Activated T-cell treated with anti-CD3 and anti-CD28 coated beads for 4 hours (primary cell): ENCODE measurements around the gene PITPNC1.
"Not testable (repeated sequence)": the region's sequence is repeated elsewhere in the genome, so short reads cannot be mapped to it uniquely, and the experiment has no call there.

Experiments
- DNase-seq: peaks from one replicate; pipeline ENCODE4 v3.0.0-alpha.2; 2020

Gene PITPNC1

DNA sequence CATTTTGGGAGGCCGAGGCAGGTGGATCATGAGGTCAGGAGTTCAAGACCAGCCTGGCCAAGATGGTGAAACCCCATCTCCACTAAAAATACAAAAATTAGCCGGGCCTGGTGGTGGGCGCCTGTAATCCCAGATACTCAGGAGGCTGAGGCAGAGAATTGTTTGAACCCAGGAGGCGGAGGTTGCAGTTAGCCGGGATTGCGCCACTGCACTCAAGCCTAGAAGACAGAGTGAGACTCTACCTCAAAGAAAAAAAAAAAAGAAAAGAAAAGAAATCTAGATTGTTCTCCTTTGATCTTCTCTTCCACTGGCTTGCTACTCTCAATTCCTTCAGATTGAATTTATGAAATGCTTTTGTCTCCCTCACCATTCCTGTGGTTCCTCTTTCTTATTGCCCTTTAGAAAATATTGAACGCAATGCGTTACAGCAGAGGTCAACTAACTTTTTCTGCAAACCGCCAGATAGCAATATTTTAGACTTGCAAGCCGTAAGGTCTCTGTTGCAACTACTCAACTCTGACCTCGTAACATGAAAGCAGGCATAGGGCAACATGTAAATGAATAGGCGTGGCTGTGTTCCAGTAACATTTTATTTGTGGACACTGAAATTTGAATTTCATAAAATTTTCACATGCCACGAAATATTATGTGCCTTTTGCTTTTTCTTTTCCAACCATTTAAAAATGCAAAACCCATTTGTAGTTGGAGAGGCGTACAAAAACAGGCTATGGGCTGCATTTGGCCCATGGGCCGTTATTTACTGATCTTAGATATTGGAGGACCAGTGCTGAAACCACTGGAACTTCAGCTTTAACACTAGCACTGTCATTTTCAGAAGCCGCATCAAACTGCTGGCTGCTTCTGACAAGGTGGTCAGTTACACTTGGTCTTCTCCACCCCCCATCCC lies 24.8 kb downstream of the PITPNC1 start:
- no peak for DNase-seq

DNA sequence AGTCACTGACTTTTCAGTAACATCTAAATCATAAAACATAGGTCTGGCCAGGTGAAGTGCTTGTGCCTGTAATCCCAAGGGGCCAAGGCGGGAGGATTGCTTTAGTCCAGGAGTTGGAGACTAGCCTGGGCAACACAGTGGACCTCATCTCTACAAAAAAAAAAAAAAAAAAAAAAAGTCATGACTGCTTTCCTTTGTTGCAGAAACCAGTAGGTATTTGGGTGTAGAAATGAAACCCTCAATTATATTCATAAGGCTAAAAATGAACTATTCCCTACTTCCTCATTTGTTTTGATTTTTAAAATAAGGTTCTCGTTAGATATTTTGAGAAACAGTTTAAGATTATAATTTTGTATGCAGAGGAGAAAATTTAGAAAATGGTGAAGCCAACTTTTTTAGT lies 26.0 kb downstream of the PITPNC1 start:
- no peak for DNase-seq

DNA sequence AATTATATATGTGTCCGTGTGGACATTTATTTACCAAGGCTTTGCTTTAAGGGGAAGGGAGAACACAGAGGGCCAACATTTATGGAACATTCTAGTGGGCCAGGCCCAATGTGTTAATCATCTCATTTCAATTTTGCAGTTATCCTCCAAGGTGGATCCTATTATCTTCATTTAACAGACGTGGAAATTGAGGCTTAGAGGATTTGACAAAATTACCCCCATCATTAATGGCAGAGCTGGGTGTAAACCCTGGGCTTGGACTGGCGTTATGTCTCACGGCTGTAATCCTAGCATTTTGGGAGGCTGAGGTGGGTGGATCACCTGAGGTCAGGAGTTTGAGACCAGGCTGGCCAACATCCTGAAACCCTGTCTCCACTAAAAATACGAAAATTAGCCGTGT lies 26.4 kb downstream of the PITPNC1 start:
- DNase-seq = no peak

GRCh38 chr17:67408455-67408830 lies 31.4 kb downstream of the PITPNC1 start:
- DNase-seq = not testable (repeated sequence)

DNA sequence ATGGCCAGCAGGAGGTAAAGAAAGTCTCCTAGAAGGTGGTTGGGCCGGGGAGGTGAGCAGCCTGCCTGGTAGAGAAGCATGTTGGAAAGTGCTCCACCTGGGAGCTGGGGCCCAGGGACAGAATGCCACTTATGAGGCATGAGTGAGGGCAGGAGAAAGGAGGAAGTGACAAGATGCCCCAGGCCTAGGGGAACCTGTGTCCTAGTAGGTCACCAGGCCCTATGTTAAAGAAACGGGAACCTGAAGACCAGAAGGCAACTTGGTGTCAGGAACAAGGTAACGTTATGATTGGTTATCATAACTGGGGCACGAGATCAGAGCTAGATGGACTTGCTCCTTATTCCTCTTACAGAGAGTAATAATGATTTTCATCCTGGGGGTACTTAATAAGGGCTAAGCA lies 34.3 kb downstream of the PITPNC1 start:
- DNase-seq = no peak

DNA sequence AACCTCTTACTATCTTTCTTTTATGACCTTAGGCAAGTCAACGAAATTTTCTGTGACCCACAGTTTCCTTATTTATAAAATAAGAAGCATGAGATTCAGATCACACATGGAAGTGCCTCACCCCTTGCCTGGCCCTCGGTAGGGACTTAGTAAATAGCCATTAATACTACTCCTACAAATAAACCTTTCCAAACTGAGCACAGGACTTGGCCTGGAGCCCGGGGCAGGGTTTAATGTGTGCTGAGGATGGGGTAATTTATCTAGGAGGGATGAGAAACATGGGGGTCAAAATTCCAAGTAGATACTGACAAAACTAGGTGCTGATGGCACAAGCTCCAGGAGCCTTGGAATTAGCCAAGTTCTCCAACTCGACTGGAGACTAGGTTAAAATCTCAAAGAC lies 35.0 kb downstream of the PITPNC1 start:
- DNase-seq = no peak

DNA sequence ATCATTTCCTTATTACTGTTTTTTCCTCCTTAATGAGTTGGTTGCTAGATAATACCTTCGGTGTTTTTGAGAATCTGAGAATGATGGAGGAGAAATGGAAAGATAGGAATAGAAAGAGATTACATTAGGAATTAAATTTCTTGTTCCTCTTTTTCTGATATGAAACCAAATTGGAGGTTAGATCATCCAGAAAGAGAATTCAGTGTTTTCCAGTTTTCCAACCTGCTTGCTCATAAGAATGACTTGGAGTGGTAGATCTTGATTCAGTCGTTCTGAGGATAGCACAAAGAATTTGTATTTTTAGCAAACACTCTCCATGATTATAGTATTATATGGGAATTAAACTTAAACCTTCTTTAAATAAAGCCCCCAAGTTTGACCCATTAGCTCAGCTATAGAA lies 35.9 kb downstream of the PITPNC1 start:
- DNase-seq = no peak

DNA sequence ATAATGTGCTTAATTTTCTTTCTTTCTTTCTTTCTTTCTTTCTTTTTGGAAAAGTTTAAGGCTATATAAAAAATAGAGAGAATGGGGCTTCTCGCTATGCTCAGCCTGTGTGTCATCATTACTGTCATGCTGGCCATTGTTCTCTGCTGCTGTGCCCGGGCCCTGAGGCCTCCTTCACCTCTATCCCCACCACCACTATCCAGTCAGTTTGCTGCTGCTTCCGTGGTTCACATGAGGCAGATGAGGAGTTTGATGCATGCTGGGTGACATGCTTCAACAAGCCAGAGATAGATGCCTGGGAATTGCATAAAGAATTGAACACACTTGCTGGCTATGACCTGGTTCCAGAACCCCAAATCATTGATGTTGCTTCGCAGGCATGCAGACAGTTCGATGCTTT lies 36.3 kb downstream of the PITPNC1 start:
- no peak for DNase-seq

DNA sequence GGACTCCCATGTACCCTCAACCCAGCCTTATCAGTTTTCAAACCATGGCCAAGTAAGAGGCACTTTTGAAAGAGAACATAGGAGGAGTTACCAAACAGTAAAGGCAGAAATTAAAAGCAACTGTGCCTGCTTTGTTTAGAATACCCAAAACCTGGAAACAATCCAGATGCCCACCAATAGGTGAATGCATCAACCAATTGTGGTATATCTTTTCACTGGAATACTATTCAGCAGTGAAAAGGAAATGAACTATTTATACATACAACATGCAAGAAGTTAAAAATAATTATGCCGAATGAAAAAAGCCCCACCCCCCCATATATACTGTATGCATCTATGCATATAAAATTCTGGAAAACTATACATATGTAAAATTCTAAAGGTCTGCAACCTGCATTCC lies 37.0 kb downstream of the PITPNC1 start:
- no peak for DNase-seq

GRCh38 chr17:67414559-67414958 lies 37.5 kb downstream of the PITPNC1 start:
- DNase-seq = no peak

- no peak for DNase-seq
These were observed 38.2 kb downstream of the PITPNC1 start for GRCh38 chr17:67415291-67415690.

DNA sequence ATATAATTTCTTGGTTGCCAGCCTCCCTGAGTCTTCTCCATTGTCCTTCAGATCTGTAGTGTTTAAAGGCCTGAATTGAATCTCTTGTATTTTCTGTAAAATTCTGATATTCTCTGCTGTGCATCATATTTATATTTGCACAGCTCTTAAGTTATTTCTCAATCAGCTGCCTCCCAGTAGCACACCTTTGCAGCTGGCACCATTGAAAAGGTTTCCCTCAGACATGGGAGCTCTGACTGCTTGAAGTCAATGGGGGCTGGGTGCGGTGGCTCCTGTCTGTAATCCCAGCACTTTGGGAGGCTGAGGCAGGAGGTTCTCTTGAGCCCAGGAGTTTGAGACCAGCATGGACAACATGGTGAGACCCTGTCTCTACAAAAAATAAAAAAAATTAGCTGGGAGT lies 40.4 kb downstream of the PITPNC1 start:
- no peak for DNase-seq

DNA sequence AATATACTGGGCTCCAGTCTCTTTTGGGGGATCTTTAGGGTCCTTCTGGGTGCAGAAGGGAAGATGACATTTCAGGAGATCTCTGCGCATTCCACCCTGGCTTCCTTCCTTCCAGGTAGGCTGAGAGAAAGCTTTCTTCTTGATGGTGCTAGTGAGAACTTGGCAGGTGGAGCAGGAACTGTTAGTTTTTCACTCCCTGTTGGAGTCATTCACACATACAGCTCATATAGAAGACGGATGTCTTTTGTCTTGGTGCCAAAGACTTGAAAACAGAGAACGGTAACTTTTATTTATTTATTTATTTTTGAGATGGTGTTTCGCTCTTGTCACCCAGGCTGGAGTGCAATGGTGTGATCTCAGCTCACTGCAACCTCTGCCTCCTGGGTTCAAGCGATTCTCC lies 43.9 kb downstream of the PITPNC1 start:
- DNase-seq = no peak

- DNase-seq = peak; percentile 39
These were observed 44.8 kb downstream of the PITPNC1 start for GRCh38 chr17:67421869-67422273.

- DNase-seq = not testable (repeated sequence)
These were observed 45.2 kb downstream of the PITPNC1 start for GRCh38 chr17:67422296-67422695.

DNA sequence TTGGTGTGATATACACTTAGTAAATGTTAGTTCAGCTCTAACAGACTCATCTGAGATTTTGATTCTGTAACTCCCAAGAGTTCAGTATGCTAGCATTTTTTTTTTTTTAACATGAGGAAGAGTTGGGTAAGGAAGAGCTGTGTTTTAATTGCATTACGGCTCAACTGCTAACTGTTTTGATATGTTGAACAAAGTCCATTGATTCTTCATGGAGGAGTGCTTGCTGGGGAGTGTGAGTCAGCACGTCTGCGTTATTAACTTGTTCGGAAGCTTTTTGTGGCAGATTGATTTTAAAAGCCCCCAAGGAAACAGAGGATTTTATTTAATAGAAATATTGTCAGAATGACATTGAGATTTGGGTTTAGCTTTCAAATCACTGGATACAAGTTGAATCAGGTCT lies 45.8 kb downstream of the PITPNC1 start:
- DNase-seq = no peak

GRCh38 chr17:67425571-67426160 lies 48.6 kb downstream of the PITPNC1 start:
- DNase-seq = no peak

GRCh38 chr17:67427424-67427823 lies 50.3 kb downstream of the PITPNC1 start:
- no peak for DNase-seq

- DNase-seq = not testable (repeated sequence)
These were observed 53.4 kb downstream of the PITPNC1 start for GRCh38 chr17:67430515-67430914.

GRCh38 chr17:67431249-67432015 lies 54.4 kb downstream of the PITPNC1 start:
- DNase-seq = no peak

DNA sequence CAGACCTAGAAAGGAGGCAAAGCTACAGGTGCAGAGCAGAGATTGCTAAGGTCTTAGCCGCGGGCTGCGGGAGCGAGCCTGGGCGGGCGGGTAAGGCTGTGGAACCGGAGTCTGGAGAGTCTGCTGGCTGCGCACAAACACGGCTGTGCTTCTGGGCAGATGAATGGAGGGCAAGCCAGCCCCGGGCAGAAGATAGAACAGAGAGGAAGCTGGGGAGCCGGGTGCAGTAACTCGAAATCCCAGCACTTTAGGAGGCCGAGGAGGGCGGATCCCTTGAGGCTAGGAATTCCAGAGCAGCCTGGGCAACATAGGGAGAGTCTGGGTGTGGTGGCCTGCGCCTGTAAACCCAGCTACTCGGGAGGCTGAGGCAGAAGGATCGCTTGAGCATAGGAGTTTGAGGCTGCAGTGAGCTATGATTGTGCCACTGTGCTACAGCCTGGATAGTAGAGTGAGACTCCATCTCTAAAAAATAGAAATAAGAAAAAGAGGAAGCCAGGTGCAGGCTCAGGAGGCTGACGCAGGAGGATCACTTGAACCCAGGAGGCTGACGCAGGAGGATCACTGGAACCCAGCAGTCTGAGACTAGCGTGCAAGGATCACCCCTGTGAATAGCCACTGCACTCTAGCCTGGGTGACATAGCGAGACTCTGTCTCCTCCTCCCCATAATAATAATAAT lies 56.3 kb downstream of the PITPNC1 start:
- DNase-seq = no peak

GRCh38 chr17:67434061-67434525 lies 57.0 kb downstream of the PITPNC1 start:
- DNase-seq = no peak

GRCh38 chr17:67435122-67435521 lies 58.0 kb downstream of the PITPNC1 start:
- DNase-seq = no peak
